Fibroblast of lung (primary cell): ENCODE data around the gene DDX31. TPM values are rescaled to one million over a fixed set of nuclear protein-coding genes. Genes with fewer than 3 reads are reported as not detected.

ENCODE experiments used
- DNase-seq, 2 donors: peaks; one replicate each; pipeline versions ENCODE4 v3.0.0 to v3.0.0-alpha.2; 2010; ENCODE audit warnings: low read depth in 2 of 2
- H2AFZ ChIP-seq: 2 replicates; pipeline ENCODE4 v1.5.1; 2012; ENCODE audit warnings: low read length, control low read depth, inconsistent platforms
- H3K27ac ChIP-seq: 2 replicates; pipeline ENCODE4 v1.5.1; 2011; ENCODE audit warnings: low read length, control low read depth; ENCODE audit not compliant: insufficient read depth
- H3K27me3 ChIP-seq: 2 replicates; pipeline ENCODE4 v1.5.1; 2011; ENCODE audit warnings: mild to moderate bottlenecking, low read length; ENCODE audit not compliant: control insufficient read depth, insufficient read depth
- H3K36me3 ChIP-seq: 2 replicates; pipeline ENCODE4 v1.5.1; 2011; ENCODE audit warnings: low read length; ENCODE audit not compliant: control insufficient read depth, insufficient read depth
- H3K4me1 ChIP-seq: 2 replicates; pipeline ENCODE4 v1.5.1; 2011; ENCODE audit warnings: low read length; ENCODE audit not compliant: control insufficient read depth, insufficient read depth; ENCODE audit errors: extremely low read depth
- H3K4me2 ChIP-seq: 2 replicates; pipeline ENCODE4 v1.5.1; 2011; ENCODE audit warnings: low read length, control low read depth; ENCODE audit not compliant: insufficient read depth; ENCODE audit errors: extremely low read depth
- H3K4me3 ChIP-seq, 4 experiments: fragments of 200-600 bp in 1 of 4; sonication (generic) in 1 of 4; replicated peaks in 1 of 4; 2 replicates each; pipeline ENCODE4 v1.5.1; 2011 to 2016; ENCODE audit warnings: low read length in 4 of 4, low read depth in 3 of 4, mild to moderate bottlenecking in 3 of 4, control low read depth in 2 of 4, inconsistent platforms in 1 of 4, mixed read lengths in 1 of 4; ENCODE audit not compliant: insufficient read depth in 1 of 4; ENCODE audit errors: control extremely low read depth in 1 of 4
- H3K79me2 ChIP-seq: 2 replicates; pipeline ENCODE4 v1.5.1; 2012; ENCODE audit warnings: mild to moderate bottlenecking, low read length, inconsistent platforms; ENCODE audit not compliant: control insufficient read depth, insufficient read depth
- H3K9ac ChIP-seq: 2 replicates; pipeline ENCODE4 v1.5.1; 2011; ENCODE audit warnings: mild to moderate bottlenecking, low read length, control low read depth; ENCODE audit not compliant: insufficient read depth
- H3K9me3 ChIP-seq: 2 replicates; pipeline ENCODE4 v1.5.1; 2012; ENCODE audit warnings: low read depth, low read length; ENCODE audit not compliant: control insufficient read depth, insufficient read depth
- H4K20me1 ChIP-seq: 2 replicates; pipeline ENCODE4 v1.5.1; 2011; ENCODE audit warnings: low read length; ENCODE audit not compliant: control insufficient read depth, insufficient read depth; ENCODE audit errors: extremely low read depth
- EZH2 ChIP-seq: IDR thresholded peaks from 2 replicates; pipeline ENCODE4 v1.5.1; 2012; ENCODE audit warnings: low read length, control low read depth, mild to moderate bottlenecking; ENCODE audit errors: missing control alignments
- polyA plus RNA-seq, 2 donors: library from polyadenylated mRNA; depleted of rRNA in 1 of 2; stranded (reverse) in 1 of 2; unstranded in 1 of 2; fragments of >200 nt; gene quantifications; 2 replicates each; pipeline ENCODE4 v1.2.1, GENCODE V29; 2011 to 2012; ENCODE audit warnings: missing spikeins in 1 of 2
- total RNA-seq: library from RNA; depleted of rRNA; stranded (reverse); fragments of >200 nt; gene quantifications from 2 replicates; pipeline ENCODE4 v1.2.1, GENCODE V29; 2014
- TF ChIP-seq, protein P1 (sequence below), 2 donors: IDR thresholded peaks in 1 of 2; conservative IDR thresholded peaks in 1 of 2; 1 replicate in 1 of 2; 2 replicates in 1 of 2; pipeline ENCODE4 v1.5.1; 2011 to 2012; ENCODE audit warnings: low read length in 2 of 2, control low read depth in 1 of 2, inconsistent platforms in 1 of 2, low read depth in 1 of 2, mild to moderate bottlenecking in 1 of 2

The DDX31 gene
- total and polyA plus RNA-seq, 2 donors (not counting 1 experiment from before 2014, with no cell fraction given) = 10.1 to 10.8 TPM

DNA sequence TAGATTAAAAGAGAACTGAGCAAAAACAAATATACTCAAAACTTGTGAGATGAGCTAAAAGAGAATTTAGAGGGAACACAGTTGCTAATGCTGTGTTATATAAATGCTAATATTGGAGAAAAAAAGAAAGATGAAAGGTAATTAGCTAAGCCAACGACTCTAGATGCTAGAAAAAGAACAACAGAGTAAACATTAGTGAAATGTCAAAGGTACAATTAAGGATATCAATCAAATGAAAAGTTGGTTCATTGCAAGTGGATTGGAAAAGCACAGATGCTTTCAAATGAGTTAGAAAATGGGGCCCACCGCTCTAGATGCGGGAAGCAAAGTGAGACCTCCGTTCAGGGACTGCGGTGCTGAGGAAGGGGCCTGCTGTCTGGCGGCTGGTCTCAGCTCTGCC, 105.3 kb downstream of the DDX31 start:
- H3K9ac ChIP-seq = no peak overlapping the region
- no peak for DNase-seq
- no peak for TF ChIP-seq EZH2
- TF ChIP-seq, protein P1, sequence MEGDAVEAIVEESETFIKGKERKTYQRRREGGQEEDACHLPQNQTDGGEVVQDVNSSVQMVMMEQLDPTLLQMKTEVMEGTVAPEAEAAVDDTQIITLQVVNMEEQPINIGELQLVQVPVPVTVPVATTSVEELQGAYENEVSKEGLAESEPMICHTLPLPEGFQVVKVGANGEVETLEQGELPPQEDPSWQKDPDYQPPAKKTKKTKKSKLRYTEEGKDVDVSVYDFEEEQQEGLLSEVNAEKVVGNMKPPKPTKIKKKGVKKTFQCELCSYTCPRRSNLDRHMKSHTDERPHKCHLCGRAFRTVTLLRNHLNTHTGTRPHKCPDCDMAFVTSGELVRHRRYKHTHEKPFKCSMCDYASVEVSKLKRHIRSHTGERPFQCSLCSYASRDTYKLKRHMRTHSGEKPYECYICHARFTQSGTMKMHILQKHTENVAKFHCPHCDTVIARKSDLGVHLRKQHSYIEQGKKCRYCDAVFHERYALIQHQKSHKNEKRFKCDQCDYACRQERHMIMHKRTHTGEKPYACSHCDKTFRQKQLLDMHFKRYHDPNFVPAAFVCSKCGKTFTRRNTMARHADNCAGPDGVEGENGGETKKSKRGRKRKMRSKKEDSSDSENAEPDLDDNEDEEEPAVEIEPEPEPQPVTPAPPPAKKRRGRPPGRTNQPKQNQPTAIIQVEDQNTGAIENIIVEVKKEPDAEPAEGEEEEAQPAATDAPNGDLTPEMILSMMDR (conservative IDR thresholded peaks at IDR 0.05 in 1 of 2, IDR thresholded peaks at IDR 0.05 in 1 of 2; ENCODE audit: low read depth in 1 of 2, low read length in 2 of 2) = no peak
- no peaks in the 10 kb centered on the region for H4K20me1 ChIP-seq
- H3K4me2 ChIP-seq = no peak overlapping the region
- H3K27me3 ChIP-seq = peaks cover 10% of the 10 kb centered on the region
- H3K4me3 ChIP-seq = no peak overlapping the region
- no peak overlapping the region for H2AFZ ChIP-seq
- H3K9me3 ChIP-seq = no peaks in the 10 kb centered on the region
- no peaks in the 10 kb centered on the region for H3K79me2 ChIP-seq
- no peak overlapping the region for H3K27ac ChIP-seq
- no peaks in the 10 kb centered on the region for H3K4me1 ChIP-seq
- no peaks in the 10 kb centered on the region for H3K36me3 ChIP-seq

DNA sequence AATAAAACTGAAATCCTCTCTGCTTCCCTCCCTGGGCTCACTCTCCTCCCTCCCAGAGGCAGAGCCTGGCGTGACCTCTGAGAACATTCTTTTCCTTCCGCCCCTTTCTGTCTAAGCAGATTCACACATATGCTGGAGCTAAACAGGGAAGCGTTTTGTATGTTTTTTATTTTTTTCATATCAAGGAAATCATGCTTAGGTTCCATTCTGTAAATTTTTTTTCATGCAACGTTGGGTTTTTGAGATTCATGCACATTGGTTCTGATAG, 107.5 kb downstream of the DDX31 start:
- Histone ChIP-seq H3K4me1 (no peaks in the 10 kb centered on the region), H2AFZ (no peak overlapping the region), H3K4me2 (no peak overlapping the region), H3K27ac (no peak overlapping the region), H3K79me2 (no peaks in the 10 kb centered on the region), H4K20me1 (no peaks in the 10 kb centered on the region), H3K27me3 (peaks cover 10% of the 10 kb centered on the region), H3K4me3 (no peak overlapping the region), H3K36me3 (no peaks in the 10 kb centered on the region), H3K9ac (no peak overlapping the region), H3K9me3 (no peaks in the 10 kb centered on the region)
- no peak for DNase-seq
- TF ChIP-seq, protein P1 (conservative IDR thresholded peaks at IDR 0.05 in 1 of 2, IDR thresholded peaks at IDR 0.05 in 1 of 2; ENCODE audit: low read depth in 1 of 2, low read length in 2 of 2) = no peak
- TF ChIP-seq EZH2 = no peak

DNA sequence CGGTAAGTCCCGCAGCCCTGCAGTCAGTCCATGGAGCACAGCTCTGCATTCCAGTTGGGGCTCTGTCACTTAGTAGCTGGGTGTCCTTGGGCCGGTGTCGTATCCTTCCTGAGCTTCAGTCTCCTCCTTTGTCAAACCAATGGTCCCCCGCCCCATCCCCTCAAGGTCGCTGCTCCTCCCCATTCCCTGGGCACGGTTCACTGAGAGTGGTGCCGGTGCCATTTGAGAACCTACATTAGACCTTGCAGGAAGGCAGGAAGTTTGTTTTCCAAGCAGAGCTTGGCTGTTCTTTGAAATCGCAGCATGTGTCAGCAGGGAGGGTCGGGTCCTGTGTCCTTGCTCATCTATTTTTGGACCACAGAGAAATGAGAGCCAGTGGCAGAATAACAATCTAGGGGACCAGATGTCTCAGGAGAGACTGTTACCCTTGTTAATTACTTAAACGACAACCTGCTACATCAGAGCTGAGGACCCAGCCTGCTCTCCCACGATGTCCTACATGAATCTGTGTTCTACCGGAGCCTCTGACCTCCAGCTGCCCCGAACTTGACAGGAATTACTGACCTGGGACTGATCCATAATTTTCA, 109.1 kb downstream of the DDX31 start:
- TF ChIP-seq EZH2 = no peak
- TF ChIP-seq, protein P1 (conservative IDR thresholded peaks at IDR 0.05 in 1 of 2, IDR thresholded peaks at IDR 0.05 in 1 of 2; ENCODE audit: low read depth in 1 of 2, low read length in 2 of 2) = no peak
- no peak overlapping the region for H3K4me3 ChIP-seq
- H3K27ac ChIP-seq = no peak overlapping the region
- H3K36me3 ChIP-seq = no peaks in the 10 kb centered on the region
- H3K9ac ChIP-seq = no peak overlapping the region
- H2AFZ ChIP-seq = no peak overlapping the region
- no peaks in the 10 kb centered on the region for H3K79me2 ChIP-seq
- H3K27me3 ChIP-seq = peaks cover 10% of the 10 kb centered on the region
- no peaks in the 10 kb centered on the region for H3K9me3 ChIP-seq
- DNase-seq = no peak
- no peak overlapping the region for H3K4me2 ChIP-seq
- H4K20me1 ChIP-seq = no peaks in the 10 kb centered on the region
- no peaks in the 10 kb centered on the region for H3K4me1 ChIP-seq
